Pancreas (tissue), 10 donors: ENCODE results near the gene GTF3C1. TPM values are rescaled to one million over a fixed set of nuclear protein-coding genes. Genes with fewer than 3 reads are reported as not detected.

Source experiments
- ATAC-seq, 4 donors: fragments of 200-7000 bp; cut with Tn5 transposase; one replicate each; pipeline versions ENCODE4 v1.8.0 to v1.9.1; 2020; ENCODE audit warnings: mild to moderate bottlenecking in 4 of 4, moderate library complexity in 4 of 4
- DNase-seq, 6 donors: peaks; one replicate each; pipeline ENCODE4 v3.0.0-alpha.2; 2020
- FAIRE-seq: peaks from 2 replicates; lab custom pipeline; 2012; peaks lifted over from hg19 to GRCh38; lab: Jason Lieb, UNC
- H3K27ac ChIP-seq, 4 donors: fragments of 200-600 bp; sonication (generic); 1 replicate in 3 of 4; 2 replicates in 1 of 4; pipeline versions ENCODE4 v1.5.0 to v1.8.0; 2020
- H3K27me3 ChIP-seq, 4 donors: fragments of 200-600 bp; one replicate each; pipeline ENCODE4 v1.8.0; 2021
- H3K36me3 ChIP-seq, 3 donors: fragments of 200-600 bp; sonication (generic) in 1 of 3; one replicate each; pipeline versions ENCODE4 v1.5.0 to v1.8.0; 2020 to 2021
- H3K4me1 ChIP-seq, 3 donors: fragments of 200-600 bp; one replicate each; pipeline ENCODE4 v1.8.0; 2021
- H3K4me3 ChIP-seq, 4 donors: fragments of 200-600 bp; sonication (generic) in 2 of 4; one replicate each; pipeline versions ENCODE4 v1.5.0 to v1.8.0; 2020 to 2021
- H3K9me3 ChIP-seq, 4 donors: fragments of 200-600 bp; one replicate each; pipeline ENCODE4 v1.8.0; 2021
- WGBS, 2 donors: extraction: QIAGEN DNeasy Blood & Tissue Kit; methylation state at CpG; one replicate each; pipeline ENCODE4 v1.1.7; 2013; 5-methylcytosine and 5-hydroxymethylcytosine counted together
- intact Hi-C, 3 donors: fragments of 100-400 bp; cut with DNase I; formaldehyde crosslinking; loops; one replicate each; pipeline versions ENCODE4 v1.11.1 to v1.14.2; 2022
- polyA plus RNA-seq, 2 donors: library from polyadenylated mRNA; stranded (reverse); fragments of 200-250 nt; gene quantifications; one replicate each; pipeline ENCODE4 v1.2.3, GENCODE V29; 2013
- total RNA-seq, 6 donors: library from RNA; stranded (reverse); fragmentation: NEBNext Ultra II Directional in 4 of 6; extraction: Animal tissue kit (Norgen Biotek cat#: 25700) in 4 of 6; gene quantifications; one replicate each; pipeline versions ENCODE4 v1.2.1 to v1.2.4, GENCODE V29; 2021 to 2023
- TF ChIP-seq, protein P1 (sequence below), 4 donors: fragments of 200-600 bp; sonication (generic) in 3 of 4; IDR thresholded peaks; one replicate each; pipeline versions ENCODE4 v1.5.0 to v1.8.0; 2021; ENCODE audit warnings: antibody characterized with exemption in 4 of 4
- donor health status: healthy with polysubstance abuse.
- donor health status: DM: no; HTN: no; CAD: no; lungs with moderate emphysema.
- donor health status: DM: no; HTN: no; CAD: no.
- donor health status: control.
- donor health status: control.
- donor health status: Bipolar disorder and iron deficiency.
- donor health status: DM: yes; HTN: yes; CAD: no.
- donor health status: DM: no; HTN: no; CAD: no.
- donor health status: DM: no; HTN: no; CAD: no.
- donor health status: DM: yes; HTN: yes; CAD: no.

GTF3C1 gene
- total and polyA plus RNA-seq, 8 donors: 31.5 to 113 (median 43.8) TPM

DNA sequence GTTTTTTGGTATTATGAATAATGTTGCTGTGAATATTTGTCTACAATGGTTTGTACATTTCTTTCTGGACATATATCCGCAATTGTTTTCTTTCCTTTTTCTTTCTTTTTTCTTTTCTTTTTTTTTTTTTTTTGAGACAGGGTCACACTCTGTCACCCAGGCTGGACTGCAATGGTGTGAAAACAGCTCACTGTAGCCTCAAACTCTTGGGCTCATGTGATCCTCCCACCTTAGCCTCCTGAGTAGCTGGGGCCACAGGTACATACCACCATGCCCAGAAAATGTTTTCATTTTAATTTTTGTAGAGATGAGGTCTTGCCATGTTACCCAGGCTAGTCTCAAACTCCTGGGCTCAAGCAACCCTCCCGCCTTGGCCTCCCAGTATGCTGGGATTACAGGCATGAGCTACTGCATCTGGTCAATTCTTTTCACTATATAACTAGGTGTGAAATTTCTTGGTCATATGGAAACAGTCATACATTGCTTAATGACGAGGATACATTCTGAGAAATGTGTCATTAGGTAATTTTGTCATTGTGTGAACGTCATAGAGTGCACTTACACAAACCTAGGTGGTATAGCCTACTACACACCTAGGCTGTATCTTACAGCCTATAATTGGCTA is 132.6 kb downstream of the GTF3C1 start:
- TF ChIP-seq, protein P1, sequence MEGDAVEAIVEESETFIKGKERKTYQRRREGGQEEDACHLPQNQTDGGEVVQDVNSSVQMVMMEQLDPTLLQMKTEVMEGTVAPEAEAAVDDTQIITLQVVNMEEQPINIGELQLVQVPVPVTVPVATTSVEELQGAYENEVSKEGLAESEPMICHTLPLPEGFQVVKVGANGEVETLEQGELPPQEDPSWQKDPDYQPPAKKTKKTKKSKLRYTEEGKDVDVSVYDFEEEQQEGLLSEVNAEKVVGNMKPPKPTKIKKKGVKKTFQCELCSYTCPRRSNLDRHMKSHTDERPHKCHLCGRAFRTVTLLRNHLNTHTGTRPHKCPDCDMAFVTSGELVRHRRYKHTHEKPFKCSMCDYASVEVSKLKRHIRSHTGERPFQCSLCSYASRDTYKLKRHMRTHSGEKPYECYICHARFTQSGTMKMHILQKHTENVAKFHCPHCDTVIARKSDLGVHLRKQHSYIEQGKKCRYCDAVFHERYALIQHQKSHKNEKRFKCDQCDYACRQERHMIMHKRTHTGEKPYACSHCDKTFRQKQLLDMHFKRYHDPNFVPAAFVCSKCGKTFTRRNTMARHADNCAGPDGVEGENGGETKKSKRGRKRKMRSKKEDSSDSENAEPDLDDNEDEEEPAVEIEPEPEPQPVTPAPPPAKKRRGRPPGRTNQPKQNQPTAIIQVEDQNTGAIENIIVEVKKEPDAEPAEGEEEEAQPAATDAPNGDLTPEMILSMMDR (IDR thresholded peaks at IDR 0.05): no peak
- WGBS, 2 donors: 65 to 73% methylated on average over 4 of the region's 4 CpGs
- intact Hi-C loops: no loop called here
- FAIRE-seq (no peak), DNase-seq (no peak), ATAC-seq (no peak)
- Histone ChIP-seq H3K9me3 (no peaks in the 10 kb centered on the region), H3K27me3 (no peaks in the 10 kb centered on the region), H3K4me1 (no peaks in the 10 kb centered on the region), H3K27ac (no peak overlapping the region), H3K4me3 (no peak overlapping the region), H3K36me3 (no peaks in the 10 kb centered on the region)

DNA sequence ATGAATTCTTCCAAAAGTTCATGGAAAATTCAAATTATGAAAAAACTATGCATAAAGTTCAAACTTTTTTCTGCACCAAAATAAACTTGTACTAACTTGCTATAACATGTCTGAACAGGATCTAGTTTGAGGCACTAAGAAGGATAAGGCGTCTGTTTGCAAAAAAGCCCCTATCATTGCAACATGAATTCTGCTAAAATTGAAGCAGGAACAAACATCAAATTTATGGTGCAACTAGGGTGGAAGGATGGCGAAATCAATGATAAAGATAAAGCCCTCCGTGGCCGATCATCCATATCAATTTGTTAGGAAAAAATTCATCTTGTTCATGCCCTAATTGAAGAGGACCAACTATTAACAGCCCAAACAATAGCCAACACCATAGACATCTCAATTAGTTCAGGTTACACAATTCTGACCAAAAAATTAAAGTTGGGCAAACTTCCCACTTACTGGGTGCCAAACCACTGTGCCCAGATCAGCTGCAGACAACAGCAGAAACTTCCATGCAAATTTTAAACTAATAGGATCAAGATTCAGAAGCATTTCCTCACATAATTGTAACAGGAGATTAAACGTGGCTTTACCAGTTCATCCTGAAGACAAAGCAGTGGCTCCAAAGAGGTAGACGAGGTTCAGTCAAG is 134.8 kb downstream of the GTF3C1 start:
- FAIRE-seq (peak; percentile 41), DNase-seq (no peak), ATAC-seq (no peak)
- H3K36me3 ChIP-seq: no peaks in the 10 kb centered on the region
- WGBS, 2 donors: 40 to 58% methylated on average over 6 of the region's 6 CpGs
- peaks cover 0 to 7% (median 0%) of the 10 kb centered on the region in 4 donors for H3K27me3 ChIP-seq
- intact Hi-C loops: no loop called here
- TF ChIP-seq, protein P1 (IDR thresholded peaks at IDR 0.05): no peak
- no peaks in the 10 kb centered on the region for H3K4me1 ChIP-seq
- H3K4me3 ChIP-seq: no peak overlapping the region
- H3K9me3 ChIP-seq: no peaks in the 10 kb centered on the region
- no peak overlapping the region for H3K27ac ChIP-seq

DNA sequence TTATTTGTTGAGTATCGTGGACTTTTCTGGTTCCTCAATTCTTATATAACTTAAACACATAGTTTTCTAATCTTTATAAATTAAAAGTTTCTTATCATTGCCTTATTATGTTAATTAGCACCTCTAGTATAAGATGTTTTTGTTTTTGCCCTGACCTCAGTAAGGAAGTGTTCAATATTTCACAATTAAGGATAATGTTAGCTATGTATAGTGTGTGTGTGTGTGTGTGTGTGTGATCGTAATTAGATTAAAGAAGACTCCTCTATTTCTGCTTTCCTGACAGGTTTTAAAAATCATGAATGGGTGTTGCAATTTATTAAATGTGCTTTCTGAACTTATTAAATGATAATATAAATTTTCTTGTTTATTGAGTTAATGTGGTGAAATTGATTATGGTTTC is 135.8 kb downstream of the GTF3C1 start:
- no peak for DNase-seq

DNA sequence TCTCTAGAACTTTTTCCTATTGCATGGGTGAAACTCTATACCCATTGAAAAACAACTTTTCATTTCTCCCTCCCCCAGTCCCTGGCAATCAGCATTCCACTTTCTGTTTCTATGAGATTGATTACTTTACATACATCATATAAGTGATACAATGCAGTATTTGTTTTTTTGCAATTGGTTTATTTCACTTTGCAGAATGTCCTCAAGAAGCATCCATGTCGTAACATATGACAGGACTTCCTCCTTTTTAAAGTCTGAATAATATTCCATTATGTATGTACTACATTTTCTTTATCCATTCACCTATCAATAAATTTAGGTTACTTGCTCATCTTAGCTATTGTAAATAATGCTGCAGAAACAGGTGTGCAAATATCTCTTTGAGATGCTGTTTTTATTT is 139.0 kb downstream of the GTF3C1 start:
- TF ChIP-seq, protein P1 (IDR thresholded peaks at IDR 0.05): no peak
- no peaks in the 10 kb centered on the region for H3K4me1 ChIP-seq
- FAIRE-seq: no peak
- no peak for DNase-seq
- H3K4me3 ChIP-seq: no peak overlapping the region
- no peak overlapping the region for H3K27ac ChIP-seq
- no peaks in the 10 kb centered on the region for H3K36me3 ChIP-seq
- intact Hi-C loops: no loop called here
- 72 to 74% methylated on average over 1 of the region's 1 CpG for WGBS, 2 donors
- ATAC-seq: no peak
- no peaks in the 10 kb centered on the region for H3K9me3 ChIP-seq
- peaks cover 0 to 7% (median 0%) of the 10 kb centered on the region in 4 donors for H3K27me3 ChIP-seq

More for the DNA sequence above, 135.8 kb downstream of the GTF3C1 start:
- ATAC-seq: no peak
- no peaks in the 10 kb centered on the region for H3K9me3 ChIP-seq
- FAIRE-seq: no peak
- no peaks in the 10 kb centered on the region for H3K36me3 ChIP-seq
- H3K4me1 ChIP-seq: no peaks in the 10 kb centered on the region
- H3K27me3 ChIP-seq: peaks cover 0 to 7% (median 0%) of the 10 kb centered on the region in 4 donors
- no peak overlapping the region for H3K4me3 ChIP-seq
- intact Hi-C loops: no loop called here
- 54 to 76% methylated on average over 2 of the region's 2 CpGs for WGBS, 2 donors
- no peak overlapping the region for H3K27ac ChIP-seq
- TF ChIP-seq, protein P1 (IDR thresholded peaks at IDR 0.05): no peak

Other genes starting within 250 kb of the GTF3C1 start
- gene IL4R, start 235.9 kb downstream of the GTF3C1 start, total RNA-seq: 10 to 100 TPM; 16.0 to 58.7 (median 19.7) TPM
- gene IL4R, start 235.9 kb downstream of the GTF3C1 start, polyA plus RNA-seq: 10 to 100 TPM; 38.1 to 49.7 TPM
- under 1 TPM in 4 of 6 donors, not detected in 2; 0.17 to 0.79 (median 0.53) TPM for gene IL21R, start 147.7 kb downstream of the GTF3C1 start, total RNA-seq
- under 1 TPM; 0.08 to 0.09 TPM for gene IL21R, start 147.7 kb downstream of the GTF3C1 start, polyA plus RNA-seq
- gene KATNIP, start 231 bp upstream of the GTF3C1 start, total RNA-seq: 10 to 100 TPM; 14.3 to 26.7 (median 16.1) TPM
- gene KATNIP, start 231 bp upstream of the GTF3C1 start, polyA plus RNA-seq: 10 to 100 TPM; 10.8 to 20.1 TPM